A549 (cell line): ENCODE results near the gene DNAH7. TPM values are rescaled to one million over a fixed set of nuclear protein-coding genes. Genes with fewer than 3 reads are reported as not detected.

Experiments used
- ATAC-seq, 2 experiments: fragments of 200-7000 bp in 1 of 2; fragments of >200 bp in 1 of 2; cut with Nextera tagmentation in 1 of 2; cut with Tn5 transposase in 1 of 2; 3 replicates each; pipeline versions ENCODE4 v1.8.0 to v1.9.1; 2018 to 2020; ENCODE audit warnings: mild to moderate bottlenecking in 1 of 2, moderate library complexity in 1 of 2
- CTCF ChIA-PET: fragments of 300-600 bp; sonication (Branson Sonifier 250); formaldehyde crosslinking; extraction: SDS; loops from one replicate; lab custom pipeline; 2021; ENCODE audit warnings: antibody characterized with exemption, inconsistent platforms; lab: Yijun Ruan, JAX
- POLR2A ChIA-PET: fragments of 350-600 bp; formaldehyde crosslinking; extraction: SDS; loops from one replicate; lab custom pipeline; 2021; ENCODE audit warnings: antibody characterized with exemption, inconsistent platforms; lab: Yijun Ruan, JAX
- DNase-seq, 2 experiments: peaks; one replicate each; pipeline versions ENCODE4 v3.0.0 to v3.0.0-alpha.2; 2011 to 2016; ENCODE audit warnings: low read depth in 1 of 2, low spot score in 1 of 2
- FAIRE-seq: peaks from 2 replicates; lab custom pipeline; 2011; peaks lifted over from hg19 to GRCh38; lab: Jason Lieb, UNC
- H3K27ac ChIP-seq, 2 experiments: fragments of >200 bp; sonication (Bioruptor Twin); formaldehyde crosslinking; 3 replicates each; pipeline ENCODE4 v1.5.1; 2016 to 2017
- H3K4me1 ChIP-seq: fragments of >200 bp; sonication (Bioruptor Twin); formaldehyde crosslinking; 3 replicates; pipeline ENCODE4 v1.6.1; 2016
- H3K4me2 ChIP-seq: fragments of >200 bp; sonication (Bioruptor Twin); formaldehyde crosslinking; 3 replicates; pipeline ENCODE4 v1.6.1; 2016
- H3K4me3 ChIP-seq: fragments of >200 bp; sonication (Bioruptor Twin); formaldehyde crosslinking; 3 replicates; pipeline ENCODE4 v1.5.1; 2016
- H3K9me3 ChIP-seq: fragments of >200 bp; sonication (Bioruptor Twin); formaldehyde crosslinking; 3 replicates; pipeline ENCODE4 v1.6.1; 2016
- ATOH8 ChIP-seq: fragments of 250-450 bp; sonication (Bioruptor Pico); IDR thresholded peaks from 2 replicates; pipeline ENCODE4 v1.5.0; 2020; ENCODE audit warnings: low read depth, mild to moderate bottlenecking, moderate library complexity
- CBX2 ChIP-seq: fragments of 200-600 bp; sonication (generic); IDR thresholded peaks from 2 replicates; pipeline ENCODE4 v1.6.1; 2016; ENCODE audit warnings: low read depth, mild to moderate bottlenecking, borderline replicate concordance
- CEBPB ChIP-seq, 2 experiments: fragments of >200 bp in 1 of 2; sonication (Bioruptor Twin) in 1 of 2; formaldehyde crosslinking in 1 of 2; IDR thresholded peaks; 2 replicates each; pipeline ENCODE4 v1.6.1; 2012 to 2016
- EHF ChIP-seq: fragments of 250-450 bp; sonication (Bioruptor Pico); IDR thresholded peaks from 2 replicates; pipeline ENCODE4 v1.5.0; 2020; ENCODE audit warnings: mild to moderate bottlenecking
- EP300 ChIP-seq, 2 experiments: fragments of >200 bp; sonication (Bioruptor Twin); formaldehyde crosslinking; IDR thresholded peaks; 2 replicates in 1 of 2; 3 replicates in 1 of 2; pipeline ENCODE4 v1.6.1; 2016 to 2017
- FOSB ChIP-seq: fragments of 250-450 bp; sonication (Bioruptor Pico); IDR thresholded peaks from 2 replicates; pipeline ENCODE4 v1.5.0; 2020; ENCODE audit warnings: mild to moderate bottlenecking, moderate library complexity
- GATA3 ChIP-seq: IDR thresholded peaks from 2 replicates; pipeline ENCODE4 v1.6.1; 2012; ENCODE audit warnings: borderline replicate concordance
- HDAC2 ChIP-seq: fragments of 200-600 bp; sonication (generic); IDR thresholded peaks from 2 replicates; pipeline ENCODE4 v1.6.1; 2016
- HEYL ChIP-seq: fragments of 250-450 bp; sonication (Bioruptor Pico); IDR thresholded peaks from 2 replicates; pipeline ENCODE4 v1.8.0; 2021; ENCODE audit warnings: mild to moderate bottlenecking, moderate library complexity
- HOXA7 ChIP-seq: fragments of 250-450 bp; sonication (Bioruptor Pico); IDR thresholded peaks from 2 replicates; pipeline ENCODE4 v1.5.0; 2020; ENCODE audit warnings: mild to moderate bottlenecking, moderate library complexity
- JUN ChIP-seq, 2 experiments: fragments of >200 bp; sonication (Bioruptor Twin); formaldehyde crosslinking; IDR thresholded peaks; 2 replicates in 1 of 2; 3 replicates in 1 of 2; pipeline ENCODE4 v1.6.1; 2016 to 2017
- MAZ ChIP-seq: fragments of 150-350 bp; IDR thresholded peaks from 2 replicates; pipeline ENCODE4 v1.6.1; 2014; ENCODE audit warnings: antibody characterized with exemption, low read depth, low read length, borderline replicate concordance
- NFE2L2 ChIP-seq: fragments of 150-350 bp; conservative IDR thresholded peaks from 2 replicates; pipeline ENCODE4 v1.6.1; 2014; ENCODE audit warnings: low read length
- PHF8 ChIP-seq: fragments of 200-600 bp; sonication (generic); IDR thresholded peaks from 2 replicates; pipeline ENCODE4 v1.6.1; 2016; ENCODE audit warnings: low read depth, mild to moderate bottlenecking, antibody characterized with exemption, moderate library complexity, borderline replicate concordance
- POLR2A ChIP-seq: IDR thresholded peaks from 2 replicates; pipeline ENCODE4 v1.6.1; 2012; ENCODE audit warnings: mild to moderate bottlenecking, low read length
- RAD21 ChIP-seq, 2 experiments: fragments of >200 bp in 1 of 2; sonication (Bioruptor Twin) in 1 of 2; formaldehyde crosslinking in 1 of 2; IDR thresholded peaks in 1 of 2; conservative IDR thresholded peaks in 1 of 2; 2 replicates in 1 of 2; 3 replicates in 1 of 2; pipeline ENCODE4 v1.6.1; 2012 to 2018; ENCODE audit warnings: inconsistent platforms in 1 of 2
- RARB ChIP-seq: fragments of 250-450 bp; sonication (Bioruptor Pico); IDR thresholded peaks from 2 replicates; pipeline ENCODE4 v1.8.0; 2021; ENCODE audit warnings: mild to moderate bottlenecking, moderate library complexity
- RCOR1 ChIP-seq: fragments of 150-350 bp; IDR thresholded peaks from 2 replicates; pipeline ENCODE4 v1.6.1; 2014; ENCODE audit warnings: antibody characterized with exemption, low read length, low read depth
- TFCP2L1 ChIP-seq: fragments of 250-450 bp; sonication (Bioruptor Pico); IDR thresholded peaks from 2 replicates; pipeline ENCODE4 v1.5.0; 2021; ENCODE audit warnings: mild to moderate bottlenecking
- ZC3H11A ChIP-seq: fragments of 450-650 bp; IDR thresholded peaks from 2 replicates; pipeline ENCODE4 v1.6.1; 2014; ENCODE audit warnings: antibody characterized with exemption, mild to moderate bottlenecking
- ZFP36 ChIP-seq: fragments of 450-650 bp; IDR thresholded peaks from 2 replicates; pipeline ENCODE4 v1.6.1; 2014; ENCODE audit warnings: borderline replicate concordance; ENCODE audit not compliant: partially characterized antibody
- ZNF302 ChIP-seq: fragments of 250-450 bp; sonication (Bioruptor Pico); IDR thresholded peaks from 2 replicates; pipeline ENCODE4 v1.9.0; 2021; ENCODE audit warnings: inconsistent platforms, mild to moderate bottlenecking, moderate library complexity
- ZSCAN20 ChIP-seq: fragments of 250-450 bp; sonication (Bioruptor Pico); IDR thresholded peaks from 2 replicates; pipeline ENCODE4 v1.8.0; 2022; ENCODE audit warnings: mild to moderate bottlenecking, moderate library complexity
- WGBS: methylation state at CpG from one replicate; pipeline ENCODE4 v1.1.6; 2017; ENCODE audit errors: missing lambda C conversion rate; 5-methylcytosine and 5-hydroxymethylcytosine counted together
- polyA plus RNA-seq, 4 experiments: library from polyadenylated mRNA; depleted of rRNA in 3 of 4; stranded (reverse); fragments of >200 nt; fragmentation: RNase III in 1 of 4; extraction: RNeasy Plus Mini Kit Qiagen cat#74134 plus additional on column Dnase treatment in 1 of 4; gene quantifications; 2 replicates in 3 of 4; 3 replicates in 1 of 4; pipeline ENCODE4 v1.2.3, GENCODE V29; 2011 to 2017
- TF ChIP-seq, protein P1 (sequence below): IDR thresholded peaks from 2 replicates; pipeline ENCODE4 v1.6.1; 2012; ENCODE audit warnings: low read depth, borderline replicate concordance

DNAH7 gene
- polyA plus RNA-seq, 2 of the 4 experiments (the other 2 are of a cell fraction): 0.43 to 1.5 TPM

- TF ChIP-seq, protein P1, sequence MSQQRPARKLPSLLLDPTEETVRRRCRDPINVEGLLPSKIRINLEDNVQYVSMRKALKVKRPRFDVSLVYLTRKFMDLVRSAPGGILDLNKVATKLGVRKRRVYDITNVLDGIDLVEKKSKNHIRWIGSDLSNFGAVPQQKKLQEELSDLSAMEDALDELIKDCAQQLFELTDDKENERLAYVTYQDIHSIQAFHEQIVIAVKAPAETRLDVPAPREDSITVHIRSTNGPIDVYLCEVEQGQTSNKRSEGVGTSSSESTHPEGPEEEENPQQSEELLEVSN: no peak
- no peak for TF ChIP-seq HEYL (CRISPR knock-in tag)
- TF ChIP-seq RAD21 (conservative IDR thresholded peaks at IDR 0.05 in 1 of 2, IDR thresholded peaks at IDR 0.05 in 1 of 2): no peak
- TF ChIP-seq ATOH8 (CRISPR knock-in tag): no peak
- TF ChIP-seq GATA3: no peak
- TF ChIP-seq, all 56 proteins: peak for 0
Observed at GRCh38 chr2:195700480-195700879, 368.2 kb downstream of the DNAH7 start (continued).

GRCh38 chr2:195697681-195698220, 370.9 kb downstream of the DNAH7 start:
- DNase-seq: no peak
- CTCF ChIA-PET: no interaction called here
- H3K4me1 ChIP-seq: no peaks in the 10 kb centered on the region
- POLR2A ChIA-PET: no interaction called here
- no peak overlapping the region for H3K4me3 ChIP-seq
- FAIRE-seq: no peak
- TF ChIP-seq HOXA7 (CRISPR knock-in tag): no peak
- TF ChIP-seq HDAC2: no peak
- TF ChIP-seq POLR2A: no peak
- no peak for TF ChIP-seq ZFP36
- no peak for TF ChIP-seq GATA3
- no peak for TF ChIP-seq RARB
- no peak for TF ChIP-seq JUN (IDR thresholded peaks at IDR 0.05)
- no peak for TF ChIP-seq ZNF302 (CRISPR knock-in tag)
- no peak for TF ChIP-seq RCOR1
- no peak for TF ChIP-seq NFE2L2
- no peak for TF ChIP-seq EHF
- no peak for TF ChIP-seq CEBPB (IDR thresholded peaks at IDR 0.05)
- TF ChIP-seq ZC3H11A: no peak
- no peak overlapping the region for H3K4me2 ChIP-seq
- H3K27ac ChIP-seq: no peak overlapping the region
- peaks cover 2% of the 10 kb centered on the region; the same call in 1 of the 3 replicates for H3K9me3 ChIP-seq
- 70% methylated on average over 3 of the region's 3 CpGs for WGBS
- no peak for ATAC-seq

- TF ChIP-seq PHF8: no peak
- no peak for TF ChIP-seq TFCP2L1
- TF ChIP-seq EP300 (IDR thresholded peaks at IDR 0.05): no peak
- no peak for FAIRE-seq
- peaks cover 2% of the 10 kb centered on the region; the same call in 1 of the 3 replicates for H3K9me3 ChIP-seq
- 89% methylated on average over 1 of the region's 1 CpG for WGBS
- ChIA-PET POLR2A (no interaction called here), CTCF (interaction anchor here (1.2 kb wide), 1 partner anchor 42 kb away, joined by 3 read pairs; no protein-coding TSS in a partner anchor)
- H3K4me3 ChIP-seq: no peak overlapping the region
- H3K27ac ChIP-seq: no peak overlapping the region
- DNase-seq: no peak
- no peak for ATAC-seq
- no peaks in the 10 kb centered on the region for H3K4me1 ChIP-seq
- H3K4me2 ChIP-seq: no peak overlapping the region
Observed at GRCh38 chr2:195696012-195696411, 372.6 kb downstream of the DNAH7 start.

- TF ChIP-seq RCOR1 (no peak), FOSB (no peak), JUN (IDR thresholded peaks at IDR 0.05) (no peak), MAZ (no peak), TFCP2L1 (no peak), CBX2 (no peak), ZSCAN20 (CRISPR knock-in tag) (no peak)
- DNase-seq (no peak), ATAC-seq (no peak), FAIRE-seq (no peak)
- H3K27ac ChIP-seq: no peak overlapping the region
- H3K9me3 ChIP-seq: peaks cover 2% of the 10 kb centered on the region; the same call in 1 of the 3 replicates
- no peaks in the 10 kb centered on the region for H3K4me1 ChIP-seq
- WGBS: 86% methylated on average over 7 of the region's 8 CpGs
- CTCF ChIA-PET: interaction anchor here (0.5 to 1.2 kb wide), 3 partner anchors 12 to 125 kb away, joined by 3 read pairs; no protein-coding TSS in a partner anchor
- no peak overlapping the region for H3K4me3 ChIP-seq
- POLR2A ChIA-PET: no interaction called here
- H3K4me2 ChIP-seq: no peak overlapping the region
Observed at GRCh38 chr2:195695002-195695631, 373.5 kb downstream of the DNAH7 start.
